ENCODE measurements around the gene ARL4D.
"Not testable (repeated sequence)": the region's sequence is repeated elsewhere in the genome, so short reads cannot be mapped to it uniquely, and the experiment has no call there.

ARL4D gene

GRCh38 chr17:43368740-43369506 is 29.9 kb upstream of the ARL4D start:
- DNase-seq (ENCODE audit: low read depth in 2 of 2, low spot score in 1 of 2): peak in 1 of 2 donors; percentile 29

- no peak for DNase-seq (ENCODE audit: low read depth in 2 of 2, low spot score in 1 of 2)
These were observed 28.8 kb upstream of the ARL4D start for GRCh38 chr17:43369986-43370385.

GRCh38 chr17:43371227-43371821 is 27.5 kb upstream of the ARL4D start:
- no peak for DNase-seq (ENCODE audit: low read depth in 2 of 2, low spot score in 1 of 2)

GRCh38 chr17:43372273-43372911 is 26.4 kb upstream of the ARL4D start:
- no peak for DNase-seq (ENCODE audit: low read depth in 2 of 2, low spot score in 1 of 2)

- DNase-seq (ENCODE audit: low read depth in 2 of 2, low spot score in 1 of 2): no peak
These were observed 25.4 kb upstream of the ARL4D start for GRCh38 chr17:43373356-43373755.

GRCh38 chr17:43375915-43376314 is 22.9 kb upstream of the ARL4D start:
- DNase-seq (ENCODE audit: low read depth in 2 of 2, low spot score in 1 of 2): not testable (repeated sequence)

- DNase-seq (ENCODE audit: low read depth in 2 of 2, low spot score in 1 of 2): no peak
These were observed 21.6 kb upstream of the ARL4D start for GRCh38 chr17:43377056-43377810.

- DNase-seq (ENCODE audit: low read depth in 2 of 2, low spot score in 1 of 2): no peak
These were observed 20.0 kb upstream of the ARL4D start for GRCh38 chr17:43378766-43379165.

- no peak for DNase-seq (ENCODE audit: low read depth in 2 of 2, low spot score in 1 of 2)
These were observed 18.5 kb upstream of the ARL4D start for GRCh38 chr17:43380307-43380706.

- DNase-seq (ENCODE audit: low read depth in 2 of 2, low spot score in 1 of 2): no peak
These were observed 17.6 kb upstream of the ARL4D start for GRCh38 chr17:43381204-43381603.

- DNase-seq (ENCODE audit: low read depth in 2 of 2, low spot score in 1 of 2): no peak
These were observed 17.2 kb upstream of the ARL4D start for GRCh38 chr17:43381621-43382020.

GRCh38 chr17:43382776-43383175 is 16.0 kb upstream of the ARL4D start:
- no peak for DNase-seq (ENCODE audit: low read depth in 2 of 2, low spot score in 1 of 2)

- no peak for DNase-seq (ENCODE audit: low read depth in 2 of 2, low spot score in 1 of 2)
These were observed 15.4 kb upstream of the ARL4D start for GRCh38 chr17:43383372-43383771.

- no peak for DNase-seq (ENCODE audit: low read depth in 2 of 2, low spot score in 1 of 2)
These were observed 14.8 kb upstream of the ARL4D start for GRCh38 chr17:43383826-43384475.

GRCh38 chr17:43384476-43384862 is 14.3 kb upstream of the ARL4D start:
- no peak for DNase-seq (ENCODE audit: low read depth in 2 of 2, low spot score in 1 of 2)

- no peak for DNase-seq (ENCODE audit: low read depth in 2 of 2, low spot score in 1 of 2)
These were observed 13.6 kb upstream of the ARL4D start for GRCh38 chr17:43385046-43385831.

GRCh38 chr17:43388359-43389045 is 10.3 kb upstream of the ARL4D start:
- peak; percentile 75 to 79 for DNase-seq (ENCODE audit: low read depth in 2 of 2, low spot score in 1 of 2)

GRCh38 chr17:43389046-43389947 is 9.5 kb upstream of the ARL4D start:
- peak; percentile 45 to 61 for DNase-seq (ENCODE audit: low read depth in 2 of 2, low spot score in 1 of 2)

- DNase-seq (ENCODE audit: low read depth in 2 of 2, low spot score in 1 of 2): no peak
These were observed 6.4 kb upstream of the ARL4D start for GRCh38 chr17:43392397-43392796.

Measured in stimulated activated CD8-positive, alpha-beta memory T cell treated with anti-CD3 and anti-CD28 coated beads, Interleukin-4, amount 100 ng/mL, for 4 hours (primary cell).